GM23338 (cell line): ENCODE data around the gene IL1RN. TPM values are rescaled to one million over a fixed set of nuclear protein-coding genes. Genes with fewer than 3 reads are reported as not detected.

Experiments used
- ATAC-seq: fragments of 200-7000 bp; cut with Tn5 transposase; 3 replicates; pipeline ENCODE4 v1.9.1; 2020
- DNase-seq: peaks from one replicate; pipeline ENCODE4 v3.0.0-alpha.2; 2015; ENCODE audit warnings: low spot score
- H2AFZ ChIP-seq: fragments of 200-600 bp; sonication (generic); 2 replicates; pipeline ENCODE4 v1.8.0; 2016; ENCODE audit warnings: antibody characterized with exemption, mild to moderate bottlenecking, moderate library complexity
- H3F3A ChIP-seq: fragments of 200-600 bp; sonication (generic); replicated peaks from 2 replicates; pipeline ENCODE4 v1.8.0; 2017; ENCODE audit warnings: antibody characterized with exemption, mixed run types, low read depth
- H3K27ac ChIP-seq: fragments of 200-600 bp; sonication (generic); 2 replicates; pipeline ENCODE4 v1.6.1; 2016; ENCODE audit warnings: low read depth
- H3K27me3 ChIP-seq: fragments of 200-600 bp; sonication (generic); 2 replicates; pipeline ENCODE4 v1.8.0; 2016; ENCODE audit warnings: mild to moderate bottlenecking, mixed run types, moderate library complexity; ENCODE audit not compliant: insufficient read depth
- H3K36me3 ChIP-seq: fragments of 200-600 bp; sonication (generic); 2 replicates; pipeline ENCODE4 v1.8.0; 2016; ENCODE audit warnings: mild to moderate bottlenecking; ENCODE audit not compliant: insufficient read depth
- H3K4me1 ChIP-seq: fragments of 200-600 bp; sonication (generic); 2 replicates; pipeline ENCODE4 v1.8.0; 2016; ENCODE audit warnings: mild to moderate bottlenecking, moderate library complexity; ENCODE audit not compliant: insufficient read depth
- H3K4me2 ChIP-seq: fragments of 200-600 bp; sonication (generic); 2 replicates; pipeline ENCODE4 v1.7.1; 2017; ENCODE audit warnings: mixed run types
- H3K4me3 ChIP-seq: fragments of 200-600 bp; sonication (generic); 2 replicates; pipeline ENCODE4 v1.6.1; 2016; ENCODE audit warnings: mixed run types
- H3K79me2 ChIP-seq: fragments of 200-600 bp; sonication (generic); replicated peaks from 2 replicates; pipeline ENCODE4 v1.8.0; 2017; ENCODE audit warnings: mild to moderate bottlenecking; ENCODE audit not compliant: insufficient read depth
- H3K9me2 ChIP-seq: fragments of 200-600 bp; sonication (generic); 2 replicates; pipeline ENCODE4 v1.8.0; 2017; ENCODE audit not compliant: insufficient read depth
- H4K20me1 ChIP-seq: fragments of 200-600 bp; sonication (generic); replicated peaks from 2 replicates; pipeline ENCODE4 v1.8.0; 2017; ENCODE audit warnings: mild to moderate bottlenecking; ENCODE audit not compliant: insufficient read depth
- H3K27ac Mint-ChIP-seq: 2 replicates; pipeline ENCODE4 v1.8.0; 2020; ENCODE audit warnings: inconsistent platforms, mild to moderate bottlenecking, moderate library complexity, mixed read lengths
- H3K27me3 Mint-ChIP-seq: 3 replicates; pipeline ENCODE4 v1.8.0; 2022; ENCODE audit warnings: low read depth, mild to moderate bottlenecking, moderate library complexity, mixed read lengths, inconsistent platforms; ENCODE audit not compliant: insufficient read depth, poor library complexity
- H3K36me3 Mint-ChIP-seq: 3 replicates; pipeline ENCODE4 v1.8.0; 2021; ENCODE audit warnings: low read depth, mild to moderate bottlenecking, inconsistent platforms, moderate library complexity, mixed read lengths
- H3K4me1 Mint-ChIP-seq: 3 replicates; pipeline ENCODE4 v1.8.0; 2020; ENCODE audit warnings: mild to moderate bottlenecking, inconsistent platforms, mixed read lengths
- H3K4me3 Mint-ChIP-seq: 3 replicates; pipeline ENCODE4 v1.8.0; 2021; ENCODE audit warnings: moderate library complexity, mild to moderate bottlenecking, inconsistent platforms, mixed read lengths
- H3K9me3 Mint-ChIP-seq: 3 replicates; pipeline ENCODE4 v1.8.0; 2020; ENCODE audit warnings: moderate library complexity, mild to moderate bottlenecking, inconsistent platforms, mixed read lengths
- CREB1 ChIP-seq: fragments of 250-450 bp; sonication (Bioruptor Pico); IDR thresholded peaks from 2 replicates; pipeline ENCODE4 v1.5.0; 2020; ENCODE audit warnings: low read depth, mild to moderate bottlenecking, moderate library complexity
- ETS1 ChIP-seq: IDR thresholded peaks from 2 replicates; pipeline ENCODE4 v1.6.1; 2016; ENCODE audit warnings: antibody characterized with exemption
- EZH2 ChIP-seq: fragments of 200-600 bp; sonication (generic); IDR thresholded peaks from one replicate; pipeline ENCODE4 v1.8.0; 2017; ENCODE audit warnings: antibody characterized with exemption, mild to moderate bottlenecking, low read depth; ENCODE audit not compliant: unreplicated experiment
- EZH2phosphoT487 ChIP-seq: fragments of 200-600 bp; sonication (generic); IDR thresholded peaks from one replicate; pipeline ENCODE4 v1.8.1; 2018; ENCODE audit warnings: antibody characterized with exemption; ENCODE audit not compliant: unreplicated experiment
- NANOG ChIP-seq: IDR thresholded peaks from 2 replicates; pipeline ENCODE4 v1.6.1; 2016; ENCODE audit warnings: antibody characterized with exemption, borderline replicate concordance
- POLR2AphosphoS5 ChIP-seq: IDR thresholded peaks from 2 replicates; pipeline ENCODE4 v1.6.1; 2016; ENCODE audit warnings: antibody characterized with exemption, low read depth
- REST ChIP-seq: IDR thresholded peaks from one replicate; pipeline ENCODE4 v1.6.1; 2018; ENCODE audit warnings: antibody characterized with exemption; ENCODE audit not compliant: unreplicated experiment
- ZNF114 ChIP-seq: fragments of 250-450 bp; sonication (Bioruptor Pico); IDR thresholded peaks from 2 replicates; pipeline ENCODE4 v1.5.0; 2020; ENCODE audit warnings: mild to moderate bottlenecking, moderate library complexity
- polyA plus RNA-seq: library from polyadenylated mRNA; unstranded; fragments of >200 nt; fragmentation: Nextera tagmentation; extraction: Ambion mirVana; gene quantifications from 2 replicates; pipeline ENCODE4 v1.2.1, GENCODE V29; 2016
- total RNA-seq: library from RNA; depleted of rRNA; stranded (reverse); fragments of >200 nt; shearing (Covaris generic); gene quantifications from 2 replicates; pipeline ENCODE4 v1.2.3, GENCODE V29; 2014
- TF ChIP-seq, protein P1 (sequence below), 2 experiments: fragments of 200-600 bp in 1 of 2; sonication (generic) in 1 of 2; conservative IDR thresholded peaks; 2 replicates each; pipeline versions ENCODE4 v1.5.1 to v1.6.1; 2016 to 2017; ENCODE audit warnings: antibody characterized with exemption in 2 of 2, low read depth in 2 of 2, mild to moderate bottlenecking in 2 of 2, moderate library complexity in 1 of 2

The IL1RN gene
- total and polyA plus RNA-seq, 2 experiments from 2014 or later, result not detected

GRCh38 chr2:113131352-113132185 lies 4.2 kb downstream of the IL1RN start:
- H3K4me1 Mint-ChIP-seq, result no peaks in the 10 kb centered on the region; the same call in 2 of the 3 replicates
- no peak overlapping the region for H3K4me3 Mint-ChIP-seq
- no peaks in the 10 kb centered on the region for H3K9me2 ChIP-seq
- H3K27ac ChIP-seq, result no peak overlapping the region
- H3K4me1 ChIP-seq, result no peaks in the 10 kb centered on the region
- ATAC-seq (no peak), DNase-seq (no peak)
- no peak overlapping the region for H2AFZ ChIP-seq
- no peak overlapping the region for H3K27ac Mint-ChIP-seq
- no peak overlapping the region for H3K4me2 ChIP-seq
- H3K36me3 Mint-ChIP-seq, result no peaks in the 10 kb centered on the region
- H3K4me3 ChIP-seq, result no peak overlapping the region
- H3K9me3 Mint-ChIP-seq, result no peaks in the 10 kb centered on the region
- no peaks in the 10 kb centered on the region for H3K79me2 ChIP-seq
- no peak for TF ChIP-seq REST
- TF ChIP-seq NANOG, result no peak
- TF ChIP-seq POLR2AphosphoS5, result no peak
- TF ChIP-seq EZH2, result no peak
- TF ChIP-seq ETS1, result no peak
- TF ChIP-seq, protein P1, sequence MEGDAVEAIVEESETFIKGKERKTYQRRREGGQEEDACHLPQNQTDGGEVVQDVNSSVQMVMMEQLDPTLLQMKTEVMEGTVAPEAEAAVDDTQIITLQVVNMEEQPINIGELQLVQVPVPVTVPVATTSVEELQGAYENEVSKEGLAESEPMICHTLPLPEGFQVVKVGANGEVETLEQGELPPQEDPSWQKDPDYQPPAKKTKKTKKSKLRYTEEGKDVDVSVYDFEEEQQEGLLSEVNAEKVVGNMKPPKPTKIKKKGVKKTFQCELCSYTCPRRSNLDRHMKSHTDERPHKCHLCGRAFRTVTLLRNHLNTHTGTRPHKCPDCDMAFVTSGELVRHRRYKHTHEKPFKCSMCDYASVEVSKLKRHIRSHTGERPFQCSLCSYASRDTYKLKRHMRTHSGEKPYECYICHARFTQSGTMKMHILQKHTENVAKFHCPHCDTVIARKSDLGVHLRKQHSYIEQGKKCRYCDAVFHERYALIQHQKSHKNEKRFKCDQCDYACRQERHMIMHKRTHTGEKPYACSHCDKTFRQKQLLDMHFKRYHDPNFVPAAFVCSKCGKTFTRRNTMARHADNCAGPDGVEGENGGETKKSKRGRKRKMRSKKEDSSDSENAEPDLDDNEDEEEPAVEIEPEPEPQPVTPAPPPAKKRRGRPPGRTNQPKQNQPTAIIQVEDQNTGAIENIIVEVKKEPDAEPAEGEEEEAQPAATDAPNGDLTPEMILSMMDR (conservative IDR thresholded peaks at IDR 0.05; ENCODE audit: low read depth in 2 of 2), result no peak
- no peaks in the 10 kb centered on the region for H3K27me3 Mint-ChIP-seq
- H3K36me3 ChIP-seq, result no peaks in the 10 kb centered on the region
- no peaks in the 10 kb centered on the region for H3K27me3 ChIP-seq
- H4K20me1 ChIP-seq, result no peaks in the 10 kb centered on the region
- no peaks in the 10 kb centered on the region for H3F3A ChIP-seq

- Histone ChIP-seq H3K4me3 (no peak overlapping the region), H3K9me2 (no peaks in the 10 kb centered on the region), H3K27ac (no peak overlapping the region), H3K4me1 (no peaks in the 10 kb centered on the region), H3K79me2 (no peaks in the 10 kb centered on the region), H3K27me3 (no peaks in the 10 kb centered on the region), H3K36me3 (no peaks in the 10 kb centered on the region), H4K20me1 (no peaks in the 10 kb centered on the region), H3K4me2 (no peak overlapping the region), H2AFZ (no peak overlapping the region), H3F3A (no peaks in the 10 kb centered on the region)
- Mint-ChIP-seq H3K9me3 (no peaks in the 10 kb centered on the region), H3K27ac (no peak overlapping the region), H3K36me3 (no peaks in the 10 kb centered on the region), H3K27me3 (no peaks in the 10 kb centered on the region), H3K4me3 (no peak overlapping the region), H3K4me1 (no peaks in the 10 kb centered on the region; the same call in 2 of the 3 replicates)
- no peak for DNase-seq
- no peak for ATAC-seq
- no peak for TF ChIP-seq CREB1 (CRISPR knock-in tag)
- TF ChIP-seq ZNF114 (CRISPR knock-in tag), result no peak
- no peak for TF ChIP-seq EZH2phosphoT487
- no peak for TF ChIP-seq REST
- TF ChIP-seq EZH2, result no peak
- TF ChIP-seq, protein P1 (conservative IDR thresholded peaks at IDR 0.05; ENCODE audit: low read depth in 2 of 2), result no peak
Measured at GRCh38 chr2:113132414-113133021, 5.1 kb downstream of the IL1RN start.
